ENCODE measurements around the gene MAF. TPM values are rescaled to one million over a fixed set of nuclear protein-coding genes. Genes with fewer than 3 reads are reported as not detected.

MAF gene
- total and polyA plus RNA-seq, 10 donors = 8.8 to 107 (median 60.6) TPM

DNA sequence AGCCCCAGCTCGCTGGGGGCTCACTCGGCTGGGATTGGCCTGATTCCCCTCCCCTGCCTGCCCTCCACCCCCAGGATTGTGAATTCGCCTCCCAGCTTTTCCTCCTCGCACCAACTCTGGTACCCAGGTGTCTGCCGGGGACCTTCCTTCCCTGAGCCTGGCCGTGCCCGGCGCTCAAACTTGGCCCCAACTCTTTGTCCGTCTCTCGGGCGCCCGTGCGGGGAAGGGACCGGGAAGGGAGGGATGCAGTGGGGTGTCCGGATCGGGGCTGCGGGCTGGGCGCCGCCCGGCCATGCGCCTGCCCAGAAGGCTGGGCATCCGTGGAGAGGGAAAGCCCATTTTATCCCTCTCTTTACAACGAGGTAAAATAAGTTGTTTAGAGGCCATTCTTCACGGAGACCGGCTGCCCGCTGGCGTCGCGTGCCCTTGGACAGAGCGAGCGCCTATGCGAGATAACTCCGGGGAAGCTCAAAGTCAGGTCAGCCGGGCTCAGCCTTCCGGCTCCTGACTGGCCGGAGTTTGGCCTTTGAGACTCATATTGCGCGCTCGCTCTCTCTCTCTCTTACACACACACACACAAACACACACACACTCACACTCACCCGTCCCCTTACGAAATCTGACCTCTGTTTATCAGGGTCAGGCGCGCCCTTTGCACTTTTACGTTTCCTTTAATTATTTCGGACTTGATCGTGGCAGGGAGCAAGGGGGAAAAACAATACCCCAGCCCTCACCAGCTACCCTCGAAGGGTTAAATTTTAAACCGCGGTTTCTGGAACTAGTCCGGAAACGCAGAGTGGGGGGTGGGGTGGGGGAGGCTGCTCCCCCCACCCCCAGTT, 774 bp upstream of the MAF start:
- intact Hi-C loops (cut with DNase I; ENCODE audit: low total_unique reads) = loop anchor here (5.0 to 10.0 kb wide), 3 partner anchors 674 to 1477 kb away; no protein-coding TSS in a partner anchor
- peaks cover 0 to 68% (median 6%) of the 10 kb centered on the region in 7 donors for H3K27me3 ChIP-seq (replicated peaks in 1 of 7)
- WGBS, 5 donors = 0 to 2% (median 1%) methylated on average over 43 to 51 of the region's 51 CpGs
- no peaks in the 10 kb centered on the region for H3K36me3 ChIP-seq
- H3K27ac ChIP-seq = peak overlapping the region; percentile 85 to 94 (median 92)
- TF ChIP-seq, protein P1, sequence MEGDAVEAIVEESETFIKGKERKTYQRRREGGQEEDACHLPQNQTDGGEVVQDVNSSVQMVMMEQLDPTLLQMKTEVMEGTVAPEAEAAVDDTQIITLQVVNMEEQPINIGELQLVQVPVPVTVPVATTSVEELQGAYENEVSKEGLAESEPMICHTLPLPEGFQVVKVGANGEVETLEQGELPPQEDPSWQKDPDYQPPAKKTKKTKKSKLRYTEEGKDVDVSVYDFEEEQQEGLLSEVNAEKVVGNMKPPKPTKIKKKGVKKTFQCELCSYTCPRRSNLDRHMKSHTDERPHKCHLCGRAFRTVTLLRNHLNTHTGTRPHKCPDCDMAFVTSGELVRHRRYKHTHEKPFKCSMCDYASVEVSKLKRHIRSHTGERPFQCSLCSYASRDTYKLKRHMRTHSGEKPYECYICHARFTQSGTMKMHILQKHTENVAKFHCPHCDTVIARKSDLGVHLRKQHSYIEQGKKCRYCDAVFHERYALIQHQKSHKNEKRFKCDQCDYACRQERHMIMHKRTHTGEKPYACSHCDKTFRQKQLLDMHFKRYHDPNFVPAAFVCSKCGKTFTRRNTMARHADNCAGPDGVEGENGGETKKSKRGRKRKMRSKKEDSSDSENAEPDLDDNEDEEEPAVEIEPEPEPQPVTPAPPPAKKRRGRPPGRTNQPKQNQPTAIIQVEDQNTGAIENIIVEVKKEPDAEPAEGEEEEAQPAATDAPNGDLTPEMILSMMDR (IDR thresholded peaks at IDR 0.05 in 8 of 11, conservative IDR thresholded peaks at IDR 0.05 in 3 of 11) = no peak
- TF ChIP-seq POLR2AphosphoS5 (IDR thresholded peaks at IDR 0.05) = peak; percentile 57 to 78 (median 66)
- H3K4me1 ChIP-seq = peaks cover 12 to 65% (median 32%) of the 10 kb centered on the region in 6 donors
- H3K9me3 ChIP-seq = no peaks in the 10 kb centered on the region
- peak overlapping the region; percentile 60 to 91 (median 68) for H3K4me3 ChIP-seq
- DNase-seq = peak; percentile 85

DNA sequence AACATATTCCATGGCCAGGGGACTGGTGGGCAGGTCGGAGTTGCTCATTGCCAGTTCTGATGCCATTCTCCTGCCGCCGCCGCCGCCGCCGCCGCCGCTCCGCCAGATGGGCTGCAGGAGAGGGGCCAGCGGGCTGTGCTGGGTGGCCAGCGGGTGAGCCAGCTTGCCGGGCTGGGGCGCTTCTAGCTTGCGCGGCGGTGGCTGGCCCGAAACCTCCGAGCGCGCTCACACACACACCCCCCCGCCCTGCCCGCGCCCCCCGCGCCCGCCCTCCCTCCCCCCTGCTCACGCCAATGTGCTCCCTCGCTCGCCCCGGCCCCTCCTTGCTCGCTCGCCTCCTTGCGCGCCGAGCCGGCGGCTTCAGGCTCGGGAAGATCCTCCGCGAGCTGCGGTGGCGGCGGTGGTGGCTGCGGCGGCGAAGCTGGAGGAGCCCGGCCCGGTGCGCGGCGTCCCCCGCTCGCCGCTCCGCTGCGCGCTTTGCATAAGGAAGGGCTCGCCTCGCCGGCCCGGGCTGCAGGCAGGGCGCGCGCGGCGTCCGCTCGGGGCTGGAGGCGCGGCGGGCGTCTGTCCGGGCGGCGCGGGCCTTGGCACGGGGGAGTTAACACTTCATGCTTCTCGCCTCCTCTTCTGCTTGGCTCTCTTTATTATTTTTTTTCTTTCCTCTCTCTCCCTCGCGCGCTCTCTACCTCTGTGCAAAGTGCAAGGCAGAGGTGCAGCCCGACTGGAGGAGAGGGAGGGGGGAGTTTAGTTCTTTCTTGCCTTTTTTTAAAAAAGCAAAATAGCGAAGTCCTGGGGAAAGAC, 500 bp downstream of the MAF start:
- peak overlapping the region; percentile 60 to 91 (median 68) for H3K4me3 ChIP-seq
- intact Hi-C loops (cut with DNase I; ENCODE audit: low total_unique reads) = loop anchor here (5.0 to 10.0 kb wide), 3 partner anchors 673 to 1475 kb away; no protein-coding TSS in a partner anchor
- H3K27ac ChIP-seq = peak overlapping the region; percentile 85 to 94 (median 92)
- 0 to 2% (median 1%) methylated on average over 36 to 84 of the region's 84 CpGs for WGBS, 5 donors
- TF ChIP-seq POLR2A (IDR thresholded peaks at IDR 0.05) = no peak
- peak in 2 of 3 donors; percentile 66 to 76 for TF ChIP-seq POLR2AphosphoS5 (IDR thresholded peaks at IDR 0.05)
- TF ChIP-seq, protein P1 (IDR thresholded peaks at IDR 0.05 in 8 of 11, conservative IDR thresholded peaks at IDR 0.05 in 3 of 11) = no peak
- H3K9me3 ChIP-seq = no peaks in the 10 kb centered on the region
- peaks cover 0 to 68% (median 6%) of the 10 kb centered on the region in 7 donors for H3K27me3 ChIP-seq (replicated peaks in 1 of 7)
- no peaks in the 10 kb centered on the region for H3K36me3 ChIP-seq
- DNase-seq = peak; percentile 91
- H3K4me1 ChIP-seq = peaks cover 12 to 77% (median 35%) of the 10 kb centered on the region in 6 donors

DNA sequence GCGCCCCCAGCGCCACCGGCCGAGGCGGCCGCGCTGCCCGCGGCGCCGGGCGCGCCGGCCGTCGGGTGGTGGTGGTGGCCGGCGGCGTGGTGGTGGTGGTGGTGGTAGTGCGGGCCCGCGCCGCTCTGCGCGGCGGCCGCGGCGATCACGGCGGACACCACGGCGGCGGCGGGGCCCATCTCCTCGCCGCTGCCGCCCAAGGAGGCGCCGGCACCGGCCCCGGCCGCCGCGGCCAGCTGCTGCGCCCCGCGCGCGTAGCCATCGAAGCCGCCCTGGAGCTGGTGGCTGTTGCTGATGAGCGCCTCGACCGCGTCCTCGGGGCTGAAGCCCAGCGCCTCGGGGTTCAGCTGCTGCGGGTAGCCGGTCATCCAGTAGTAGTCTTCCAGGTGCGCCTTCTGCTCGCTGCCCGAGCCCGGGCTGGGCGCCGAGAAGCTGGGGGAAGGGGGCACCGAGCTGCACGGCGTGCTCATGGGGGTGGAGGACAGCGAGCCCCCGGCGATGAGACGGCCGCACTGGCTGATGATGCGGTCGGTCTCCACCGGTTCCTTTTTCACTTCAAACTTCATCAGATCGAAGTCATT, 1.2 kb downstream of the MAF start:
- intact Hi-C loops (cut with DNase I; ENCODE audit: low total_unique reads) = no loop called here
- H3K4me1 ChIP-seq = peaks cover 12 to 84% (median 41%) of the 10 kb centered on the region in 6 donors
- H3K4me3 ChIP-seq = peak overlapping the region; percentile 60 to 91 (median 68)
- no peak for TF ChIP-seq POLR2A (IDR thresholded peaks at IDR 0.05)
- no peak for TF ChIP-seq POLR2AphosphoS5 (IDR thresholded peaks at IDR 0.05)
- TF ChIP-seq, protein P1 (IDR thresholded peaks at IDR 0.05 in 8 of 11, conservative IDR thresholded peaks at IDR 0.05 in 3 of 11) = no peak
- H3K27me3 ChIP-seq (replicated peaks in 1 of 7) = peaks cover 0 to 67% (median 6%) of the 10 kb centered on the region in 7 donors
- H3K9me3 ChIP-seq = no peaks in the 10 kb centered on the region
- peak; percentile 87 for DNase-seq
- no peaks in the 10 kb centered on the region for H3K36me3 ChIP-seq
- peak overlapping the region; percentile 85 to 94 (median 92) for H3K27ac ChIP-seq
- WGBS, 5 donors = 0 to 4% (median 1%) methylated on average over 24 to 79 of the region's 79 CpGs
